NAMALWA (cell line): ENCODE data around the gene INSRR.
A peak's percentile ranks its signal among the peaks of the same experiment; 100 is the strongest.

ENCODE experiments used
- DNase-seq: peaks from one replicate; pipeline ENCODE4 v3.0.0-alpha.2; 2015; ENCODE audit warnings: low spot score

INSRR gene

DNA sequence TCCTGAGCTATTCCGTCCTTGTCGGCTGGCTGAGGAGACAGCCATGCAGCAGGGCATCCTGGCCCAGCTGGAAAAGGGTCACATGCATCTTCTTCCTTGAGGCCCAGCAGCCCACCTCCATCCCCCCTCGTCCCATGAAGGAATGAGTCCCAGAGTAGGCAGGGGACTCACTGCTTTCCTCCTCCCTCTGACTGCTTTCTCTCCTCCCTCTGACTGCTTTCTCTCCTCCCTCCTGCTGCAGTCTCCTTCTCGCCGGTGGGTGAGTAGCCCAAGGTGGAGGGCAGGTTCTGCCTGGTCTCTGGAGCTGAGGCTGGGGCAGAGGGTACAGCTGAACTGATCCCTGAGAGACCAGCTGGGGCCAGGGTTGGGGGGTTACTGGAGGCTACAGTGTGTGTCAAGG lies 15.2 kb upstream of the INSRR start:
- DNase-seq: no peak

GRCh38 chr1:156873659-156874058 lies 14.7 kb upstream of the INSRR start:
- no peak for DNase-seq

GRCh38 chr1:156869455-156869854 lies 10.5 kb upstream of the INSRR start:
- DNase-seq: no peak

- no peak for DNase-seq
Observed at GRCh38 chr1:156868341-156868740, 9.4 kb upstream of the INSRR start.

DNA sequence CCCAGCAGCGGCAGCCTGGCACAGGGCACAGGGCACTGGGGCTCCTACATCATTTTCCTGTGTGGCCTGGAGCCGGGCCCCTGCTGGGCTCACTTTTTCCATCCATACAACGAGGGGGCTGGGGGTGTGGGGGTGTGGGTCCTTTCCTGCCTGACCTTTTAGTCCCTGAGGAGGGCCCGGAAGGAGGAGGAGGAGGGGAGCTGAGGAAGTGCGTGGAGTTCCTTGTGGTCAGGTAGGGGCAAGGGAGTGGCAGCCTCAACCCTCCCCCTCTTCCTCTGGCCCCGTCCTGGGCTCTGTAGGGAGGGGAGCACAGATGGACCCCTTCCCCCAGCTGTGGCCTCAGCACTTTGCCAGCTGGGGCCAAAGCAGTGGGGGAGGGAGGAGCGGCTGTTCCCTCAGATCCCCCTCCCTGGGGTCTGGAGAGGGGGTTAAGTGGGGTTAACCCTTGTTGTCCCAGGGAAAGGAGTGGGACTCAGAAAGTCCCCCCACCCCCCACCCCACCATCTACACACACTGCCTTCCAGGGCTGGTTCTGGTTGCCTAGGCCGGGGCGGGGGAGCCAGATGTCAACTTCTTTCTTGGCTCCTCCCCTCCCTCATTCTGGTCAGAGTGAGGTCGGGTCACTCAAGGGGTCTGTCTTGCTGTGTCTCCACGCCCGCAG lies 7.5 kb upstream of the INSRR start:
- no peak for DNase-seq

GRCh38 chr1:156865865-156866248 lies 6.9 kb upstream of the INSRR start:
- DNase-seq: no peak

DNA sequence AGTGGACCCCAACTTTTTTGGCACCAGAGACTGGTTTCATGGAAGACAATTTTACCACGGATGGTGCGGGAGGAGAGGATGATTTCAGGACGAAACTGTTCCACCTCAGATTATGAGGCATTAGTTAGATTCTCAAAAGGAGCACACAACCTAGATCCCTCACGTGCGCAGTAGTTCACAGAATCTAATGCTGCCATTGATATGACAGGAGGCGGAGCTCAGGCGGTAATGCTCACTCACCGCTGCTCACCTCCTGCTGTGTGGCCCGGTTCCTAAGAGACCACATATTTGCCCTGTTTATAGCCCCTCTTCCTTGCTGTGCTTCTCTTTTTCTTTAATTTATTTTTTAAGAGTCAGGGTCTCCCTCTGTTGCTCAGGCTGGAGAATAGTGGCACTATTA lies 6.3 kb upstream of the INSRR start:
- no peak for DNase-seq

- DNase-seq: no peak
Observed at GRCh38 chr1:156864796-156865195, 5.9 kb upstream of the INSRR start.

- no peak for DNase-seq
Observed at GRCh38 chr1:156863631-156864030, 4.7 kb upstream of the INSRR start.

GRCh38 chr1:156862997-156863599 lies 4.2 kb upstream of the INSRR start:
- DNase-seq: no peak

GRCh38 chr1:156862584-156862983 lies 3.7 kb upstream of the INSRR start:
- no peak for DNase-seq

GRCh38 chr1:156860628-156861423 lies 1.9 kb upstream of the INSRR start, which contains the start of gene NTRK1:
TSS of gene NTRK1 (plus strand) at chr1:156860865. CDS start at chr1:156860935, 70 bp downstream.
- DNase-seq: peak; percentile 86

GRCh38 chr1:156860113-156860627 lies 1.3 kb upstream of the INSRR start:
- peak; percentile 81 for DNase-seq

- DNase-seq: no peak
Observed at GRCh38 chr1:156859523-156860112, 701 bp upstream of the INSRR start.

DNA sequence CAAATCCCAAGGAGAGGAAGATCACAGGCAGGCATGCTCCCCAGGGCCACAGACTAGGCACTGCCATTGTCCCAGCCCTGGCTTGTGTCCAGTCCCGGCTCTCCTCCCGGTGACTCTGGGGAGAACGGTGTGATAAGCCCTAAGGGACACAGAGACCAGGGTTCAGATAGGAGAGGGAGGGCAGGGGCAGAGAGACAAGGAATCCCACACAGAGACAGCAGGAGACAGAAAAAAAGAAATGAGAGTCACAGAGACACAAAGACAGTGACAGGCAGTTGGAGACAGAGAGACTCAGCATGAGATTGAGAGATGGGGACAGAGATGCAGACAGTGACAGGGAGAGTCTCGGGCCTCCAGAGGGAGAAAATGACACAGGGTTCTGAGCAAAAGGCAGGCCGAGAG lies 361 bp downstream of the INSRR start:
- DNase-seq: no peak

DNA sequence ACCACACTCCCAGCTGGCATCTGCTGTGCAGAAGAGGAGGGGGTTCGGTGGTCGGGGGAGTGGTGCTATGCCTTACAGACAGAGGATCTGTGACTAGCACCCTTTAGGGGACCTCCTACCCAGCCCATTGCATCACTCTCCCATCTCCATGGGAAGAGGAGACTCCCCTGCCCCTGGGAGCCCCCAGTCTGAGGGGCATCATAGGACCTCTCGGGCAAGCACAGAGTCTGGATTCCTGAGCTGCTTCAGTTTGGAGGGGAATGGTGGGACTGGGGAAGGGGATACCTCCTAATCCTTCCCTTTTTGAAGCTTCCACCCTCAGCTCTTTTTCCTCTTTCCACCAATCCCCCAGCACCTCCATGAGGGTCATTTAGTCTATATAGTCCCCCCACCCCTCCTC lies 1.4 kb downstream of the INSRR start:
- no peak for DNase-seq

- no peak for DNase-seq
Observed at GRCh38 chr1:156856282-156856785, 2.6 kb downstream of the INSRR start.

GRCh38 chr1:156854634-156855033 lies 4.3 kb downstream of the INSRR start:
- DNase-seq: peak; percentile 40

DNA sequence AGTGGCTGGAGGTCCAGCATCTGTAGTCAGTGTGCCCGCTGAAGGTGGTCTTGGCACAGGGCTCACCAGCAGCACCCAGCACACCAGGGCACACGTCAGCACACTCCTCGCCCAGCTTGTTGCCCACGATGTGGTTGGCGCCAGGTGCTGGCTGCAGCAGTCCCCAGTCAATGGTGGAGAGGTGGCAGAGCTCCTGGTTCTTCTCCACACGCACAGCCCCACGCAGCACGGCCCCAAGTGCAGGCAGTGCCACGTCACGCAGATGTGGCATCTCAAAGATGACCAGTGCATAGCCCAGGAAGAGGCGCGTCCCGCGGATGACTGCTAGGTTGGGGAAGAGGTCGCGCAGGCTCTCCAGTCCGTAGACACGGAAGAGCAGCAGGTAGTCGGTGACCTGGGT lies 5.2 kb downstream of the INSRR start:
- DNase-seq: no peak

- DNase-seq: no peak
Observed at GRCh38 chr1:156852418-156852874, 6.5 kb downstream of the INSRR start.

GRCh38 chr1:156851779-156852417 lies 7.0 kb downstream of the INSRR start:
- no peak for DNase-seq

DNA sequence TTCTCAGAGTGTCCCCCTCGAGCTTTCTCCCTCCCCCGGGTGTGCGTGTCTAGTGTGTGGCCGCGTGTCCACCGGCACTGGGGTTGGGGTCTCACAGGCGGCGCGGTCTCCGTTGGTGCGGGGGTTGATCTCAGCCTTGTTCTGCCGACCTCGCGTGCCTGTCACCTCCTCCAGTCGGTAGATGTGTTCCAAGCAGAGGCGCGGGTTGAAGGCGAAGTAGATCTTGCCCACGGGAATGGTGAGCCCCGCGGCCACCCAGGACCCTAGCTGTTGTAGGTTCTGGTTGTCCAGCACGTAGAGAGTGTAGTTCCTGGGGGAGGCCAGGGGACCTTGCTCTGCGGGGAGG lies 9.8 kb downstream of the INSRR start:
- no peak for DNase-seq
